Spinal cord (tissue), 10 donors: ENCODE results near the gene TUBB4B. TPM values are rescaled to one million over a fixed set of nuclear protein-coding genes. Genes with fewer than 3 reads are reported as not detected.

Experiments used
- DNase-seq, 6 donors: peaks; one replicate each; pipeline versions ENCODE4 v3.0.0 to v3.0.0-alpha.2; 2013 to 2015; ENCODE audit warnings: low spot score in 6 of 6, low read depth in 4 of 6
- H3K27ac ChIP-seq: one replicate; pipeline ENCODE4 v1.5.1; 2013; ENCODE audit warnings: low read depth, low read length, control low read depth
- H3K27me3 ChIP-seq: one replicate; pipeline ENCODE4 v1.6.1; 2013; ENCODE audit warnings: low read length; ENCODE audit not compliant: control insufficient read depth, insufficient read depth
- H3K36me3 ChIP-seq: one replicate; pipeline ENCODE4 v1.6.1; 2013; ENCODE audit warnings: low read length; ENCODE audit not compliant: control insufficient read depth, insufficient read depth
- H3K4me1 ChIP-seq: one replicate; pipeline ENCODE4 v1.6.1; 2013; ENCODE audit warnings: low read length; ENCODE audit not compliant: control insufficient read depth, insufficient read depth
- H3K4me3 ChIP-seq: one replicate; pipeline ENCODE4 v1.5.1; 2013; ENCODE audit warnings: low read depth, low read length, control low read depth
- H3K9me3 ChIP-seq: one replicate; pipeline ENCODE4 v1.6.1; 2013; ENCODE audit warnings: low read length; ENCODE audit not compliant: control insufficient read depth, insufficient read depth
- WGBS: methylation state at CpG from one replicate; pipeline ENCODE4 v1.1.5; 2013; ENCODE audit warnings: missing lambda C conversion rate; ENCODE audit not compliant: insufficient coverage; 5-methylcytosine and 5-hydroxymethylcytosine counted together
- polyA plus RNA-seq, 2 donors: library from polyadenylated mRNA; unstranded; fragments of 120-200 nt; gene quantifications; one replicate each; pipeline ENCODE4 v1.2.1, GENCODE V29; 2013; ENCODE audit not compliant: insufficient read length in 2 of 2
- total RNA-seq, 2 donors: library from RNA; depleted of rRNA in 1 of 2; stranded (reverse); fragments of 120-200 nt in 1 of 2; fragments of >200 nt in 1 of 2; gene quantifications; one replicate each; pipeline versions ENCODE4 v1.2.3 to v1.2.4, GENCODE V29; 2013 to 2014
- donor health status: healthy.

Gene TUBB4B
- total and polyA plus RNA-seq, 4 donors, result 152 to 441 (median 342) TPM

DNA sequence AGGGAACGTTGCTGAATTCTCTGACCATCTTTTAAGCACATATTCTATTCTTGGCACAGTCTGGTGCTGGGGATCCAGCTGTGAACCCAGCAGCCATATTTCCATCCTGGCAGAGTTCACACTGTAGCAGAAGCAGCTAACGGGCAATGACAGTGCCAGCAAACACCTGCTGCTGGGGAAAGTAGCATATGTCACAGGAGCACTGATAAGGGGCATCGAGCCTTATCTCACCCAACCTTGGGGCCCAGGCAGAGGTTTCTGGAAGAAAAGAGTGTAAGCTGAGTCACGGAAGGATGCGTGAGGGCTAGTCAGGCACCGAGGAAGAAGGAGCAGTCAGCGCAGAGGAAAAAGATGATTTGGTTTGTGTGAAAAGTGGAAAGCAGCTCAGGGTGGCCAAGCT is 34.5 kb upstream of the TUBB4B start:
- DNase-seq, result no peak
- Histone ChIP-seq H3K4me1 (peaks cover 32% of the 10 kb centered on the region), H3K9me3 (no peaks in the 10 kb centered on the region), H3K4me3 (no peak overlapping the region), H3K27ac (no peak overlapping the region), H3K27me3 (no peaks in the 10 kb centered on the region), H3K36me3 (peaks cover 39% of the 10 kb centered on the region)
- 92% methylated on average over 6 of the region's 7 CpGs for WGBS

DNA sequence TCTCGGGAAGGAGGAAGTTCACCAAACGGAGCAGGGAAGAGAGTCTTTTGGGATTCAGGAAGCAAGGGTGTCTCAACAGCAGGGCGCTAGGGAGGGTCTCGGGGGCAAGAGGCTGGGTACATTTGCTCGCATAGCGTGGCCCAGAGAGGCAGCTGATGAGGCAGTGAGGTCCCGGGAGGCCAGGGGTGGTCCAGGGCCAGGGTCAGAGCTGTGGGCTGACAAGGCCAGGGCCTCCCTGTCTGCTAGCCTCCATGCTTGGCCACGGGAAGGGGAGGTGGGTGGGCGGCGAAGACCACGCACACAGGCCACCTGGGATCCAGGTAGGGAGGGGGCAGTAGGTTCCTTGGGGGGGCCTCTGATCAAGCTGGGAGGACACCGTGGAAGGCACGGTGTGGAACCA is 29.6 kb upstream of the TUBB4B start:
- no peak overlapping the region for H3K4me3 ChIP-seq
- no peak overlapping the region for H3K27ac ChIP-seq
- H3K27me3 ChIP-seq, result no peaks in the 10 kb centered on the region
- H3K36me3 ChIP-seq, result peaks cover 83% of the 10 kb centered on the region
- peaks cover 4% of the 10 kb centered on the region for H3K4me1 ChIP-seq
- 92% methylated on average over 13 of the region's 13 CpGs for WGBS
- no peaks in the 10 kb centered on the region for H3K9me3 ChIP-seq
- no peak for DNase-seq

DNA sequence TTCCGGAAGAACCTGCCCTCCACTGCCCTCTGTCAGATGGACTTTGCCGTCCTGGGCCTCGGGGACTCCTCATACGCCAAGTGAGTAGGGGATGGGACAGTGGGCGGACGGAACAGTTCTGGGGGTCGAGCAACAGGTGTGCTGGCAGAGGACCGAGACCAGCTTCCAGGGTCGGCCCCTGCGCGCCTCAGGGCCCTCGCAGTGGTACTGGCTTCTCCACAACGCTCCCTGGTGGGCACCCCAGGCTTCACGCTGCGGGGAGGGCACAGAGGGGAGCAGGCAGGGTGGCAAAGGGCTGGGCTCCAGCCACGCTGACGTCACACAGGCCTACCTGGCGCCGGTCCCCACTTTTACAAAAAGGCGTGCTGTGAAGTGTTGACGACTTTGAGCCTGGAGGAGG is 28.6 kb upstream of the TUBB4B start:
- no peaks in the 10 kb centered on the region for H3K4me1 ChIP-seq
- no peaks in the 10 kb centered on the region for H3K9me3 ChIP-seq
- 88% methylated on average over 20 of the region's 21 CpGs for WGBS
- H3K36me3 ChIP-seq, result peaks cover 93% of the 10 kb centered on the region
- H3K27me3 ChIP-seq, result no peaks in the 10 kb centered on the region
- DNase-seq, result no peak
- no peak overlapping the region for H3K27ac ChIP-seq
- H3K4me3 ChIP-seq, result no peak overlapping the region

DNA sequence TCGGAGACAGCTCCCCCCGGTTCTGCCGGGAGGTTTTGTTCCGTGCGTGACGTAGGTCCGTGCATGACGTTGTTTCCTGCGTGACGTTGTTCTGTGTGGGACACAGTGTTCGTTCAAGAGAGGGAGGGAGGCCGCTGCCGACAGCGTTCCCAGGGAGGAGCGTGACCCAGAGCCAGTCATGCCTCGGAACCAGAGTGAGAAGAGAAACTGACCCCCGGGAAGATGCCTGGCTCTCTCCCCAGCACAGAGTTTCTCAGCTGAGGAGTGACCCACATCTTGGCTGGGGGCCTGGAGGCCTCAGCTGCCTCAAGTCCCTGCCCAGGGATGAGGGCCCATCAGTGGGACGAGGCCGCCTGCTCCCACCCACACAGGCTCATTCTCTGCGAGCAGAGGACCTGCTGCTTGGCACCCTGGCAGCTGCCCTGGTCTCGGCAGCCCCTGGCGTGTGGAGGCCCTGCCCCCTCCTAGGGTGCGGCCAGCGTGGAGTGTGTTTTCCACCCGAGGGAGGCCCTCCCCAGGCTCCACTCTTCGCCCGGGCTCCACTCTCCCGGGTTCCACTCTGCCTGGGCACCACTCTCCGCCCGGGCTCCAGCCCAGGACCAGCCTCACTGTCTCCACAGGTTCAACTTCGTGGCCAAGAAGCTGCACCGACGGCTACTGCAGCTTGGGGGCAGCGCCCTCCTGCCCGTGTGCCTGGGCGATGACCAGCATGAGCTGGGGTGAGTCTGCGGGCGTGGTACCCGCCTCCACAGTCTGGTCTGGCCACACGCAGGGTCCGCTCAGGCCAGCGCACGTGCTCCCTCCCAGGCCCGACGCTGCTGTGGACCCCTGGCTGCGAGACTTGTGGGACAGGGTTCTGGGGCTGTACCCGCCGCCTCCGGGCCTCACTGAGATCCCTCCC is 27.7 kb upstream of the TUBB4B start:
- Histone ChIP-seq H3K27ac (no peak overlapping the region), H3K36me3 (peaks cover 95% of the 10 kb centered on the region), H3K4me1 (no peaks in the 10 kb centered on the region), H3K9me3 (no peaks in the 10 kb centered on the region), H3K27me3 (no peaks in the 10 kb centered on the region), H3K4me3 (no peak overlapping the region)
- 90% methylated on average over 49 of the region's 49 CpGs for WGBS
- no peak for DNase-seq

DNA sequence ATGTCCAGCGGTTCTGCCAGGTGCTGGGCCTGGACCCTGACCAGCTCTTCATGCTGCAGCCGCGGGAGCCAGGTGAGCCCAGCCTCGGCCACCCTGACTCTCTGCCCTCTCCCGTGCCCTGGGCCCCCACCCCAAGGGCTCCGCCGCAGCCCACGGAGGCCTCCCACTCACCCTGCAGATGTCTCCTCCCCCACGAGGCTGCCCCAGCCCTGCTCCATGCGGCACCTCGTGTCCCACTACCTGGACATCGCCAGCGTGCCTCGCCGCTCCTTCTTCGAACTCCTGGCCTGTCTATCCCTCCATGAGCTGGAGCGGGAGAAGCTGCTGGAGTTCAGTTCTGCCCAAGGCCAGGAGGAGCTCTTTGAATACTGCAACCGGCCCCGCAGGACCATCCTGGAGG is 26.5 kb upstream of the TUBB4B start:
- H3K27ac ChIP-seq, result no peak overlapping the region
- H3K9me3 ChIP-seq, result no peaks in the 10 kb centered on the region
- H3K36me3 ChIP-seq, result peaks cover 97% of the 10 kb centered on the region
- H3K4me3 ChIP-seq, result no peak overlapping the region
- peaks cover under 1% of the 10 kb centered on the region for H3K4me1 ChIP-seq
- H3K27me3 ChIP-seq, result no peaks in the 10 kb centered on the region
- no peak for DNase-seq
- WGBS, result 94% methylated on average over 19 of the region's 19 CpGs

DNA sequence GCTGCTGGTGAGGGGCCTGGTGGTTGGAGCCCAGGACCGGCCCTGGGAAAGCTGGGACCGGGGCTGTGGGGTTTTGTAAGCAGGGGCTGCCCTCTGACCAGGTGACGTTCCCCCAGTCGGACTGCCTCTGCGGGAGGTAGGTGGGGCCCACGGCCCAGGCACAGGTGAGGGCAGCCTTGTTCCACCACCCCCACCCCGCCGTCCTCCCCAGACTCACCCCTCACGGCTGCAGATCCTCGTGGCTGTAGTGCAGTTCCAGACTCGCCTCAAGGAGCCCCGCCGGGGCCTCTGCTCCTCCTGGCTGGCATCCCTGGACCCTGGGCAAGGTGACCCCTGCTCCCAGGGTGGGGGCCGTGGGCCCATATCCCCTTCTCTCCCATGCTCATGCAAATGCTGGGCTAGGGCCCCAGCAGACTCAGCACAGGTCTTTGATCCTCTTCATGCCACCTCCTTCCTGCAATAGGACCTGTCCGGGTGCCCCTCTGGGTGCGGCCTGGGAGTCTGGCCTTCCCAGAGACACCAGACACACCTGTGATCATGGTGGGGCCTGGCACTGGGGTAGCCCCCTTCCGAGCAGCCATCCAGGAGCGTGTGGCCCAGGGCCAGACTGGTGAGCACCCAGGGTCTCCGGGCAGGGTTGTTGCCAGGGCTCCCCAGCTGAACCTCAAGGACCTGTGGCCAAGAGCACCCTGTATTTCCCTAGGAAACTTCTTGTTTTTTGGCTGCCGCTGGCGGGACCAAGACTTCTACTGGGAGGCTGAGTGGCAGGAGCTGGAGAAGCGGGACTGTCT is 25.7 kb upstream of the TUBB4B start:
- 98% methylated on average over 21 of the region's 22 CpGs for WGBS
- H3K9me3 ChIP-seq, result no peaks in the 10 kb centered on the region
- H3K27ac ChIP-seq, result no peak overlapping the region
- H3K36me3 ChIP-seq, result peaks cover 98% of the 10 kb centered on the region
- DNase-seq, result no peak
- H3K4me3 ChIP-seq, result no peak overlapping the region
- peaks cover 5% of the 10 kb centered on the region for H3K4me1 ChIP-seq
- no peaks in the 10 kb centered on the region for H3K27me3 ChIP-seq

DNA sequence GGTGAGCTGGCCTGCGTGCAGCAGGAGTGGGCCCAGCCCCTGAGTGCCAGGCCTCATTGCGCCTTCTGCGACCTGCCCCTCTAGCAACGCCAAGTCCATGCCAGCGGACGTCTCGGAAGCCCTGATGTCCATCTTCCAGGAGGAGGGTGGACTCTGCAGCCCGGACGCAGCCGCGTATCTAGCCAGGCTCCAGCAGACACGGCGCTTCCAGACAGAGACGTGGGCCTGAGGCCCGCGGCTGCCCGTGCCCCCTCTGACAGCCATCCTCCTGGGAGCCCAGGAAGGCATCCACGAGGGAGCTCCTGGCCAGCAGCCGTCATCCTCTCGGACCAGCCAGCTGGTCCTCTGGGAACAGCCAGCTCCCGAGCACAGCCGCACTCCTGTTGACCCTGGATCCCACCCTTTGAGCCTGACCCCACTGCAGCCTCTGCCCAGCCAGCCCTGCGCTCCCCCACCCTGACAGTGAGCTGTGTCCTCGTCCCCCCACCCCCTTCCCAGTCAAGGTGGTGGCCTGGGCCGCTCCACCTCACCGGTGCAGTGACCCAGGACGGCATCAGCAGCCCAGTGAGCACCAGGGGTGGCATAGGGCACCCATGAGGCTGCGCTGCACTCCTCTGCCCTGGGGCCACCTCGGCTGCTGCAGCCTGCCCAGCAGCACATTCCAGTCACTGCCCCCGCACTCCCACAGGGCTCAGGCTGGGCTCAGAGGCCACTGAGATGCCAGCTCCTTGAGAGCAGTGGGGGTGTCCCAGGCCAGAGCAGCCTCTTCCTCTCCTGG is 24.7 kb upstream of the TUBB4B start:
- no peak for DNase-seq
- peaks cover 96% of the 10 kb centered on the region for H3K36me3 ChIP-seq

DNA sequence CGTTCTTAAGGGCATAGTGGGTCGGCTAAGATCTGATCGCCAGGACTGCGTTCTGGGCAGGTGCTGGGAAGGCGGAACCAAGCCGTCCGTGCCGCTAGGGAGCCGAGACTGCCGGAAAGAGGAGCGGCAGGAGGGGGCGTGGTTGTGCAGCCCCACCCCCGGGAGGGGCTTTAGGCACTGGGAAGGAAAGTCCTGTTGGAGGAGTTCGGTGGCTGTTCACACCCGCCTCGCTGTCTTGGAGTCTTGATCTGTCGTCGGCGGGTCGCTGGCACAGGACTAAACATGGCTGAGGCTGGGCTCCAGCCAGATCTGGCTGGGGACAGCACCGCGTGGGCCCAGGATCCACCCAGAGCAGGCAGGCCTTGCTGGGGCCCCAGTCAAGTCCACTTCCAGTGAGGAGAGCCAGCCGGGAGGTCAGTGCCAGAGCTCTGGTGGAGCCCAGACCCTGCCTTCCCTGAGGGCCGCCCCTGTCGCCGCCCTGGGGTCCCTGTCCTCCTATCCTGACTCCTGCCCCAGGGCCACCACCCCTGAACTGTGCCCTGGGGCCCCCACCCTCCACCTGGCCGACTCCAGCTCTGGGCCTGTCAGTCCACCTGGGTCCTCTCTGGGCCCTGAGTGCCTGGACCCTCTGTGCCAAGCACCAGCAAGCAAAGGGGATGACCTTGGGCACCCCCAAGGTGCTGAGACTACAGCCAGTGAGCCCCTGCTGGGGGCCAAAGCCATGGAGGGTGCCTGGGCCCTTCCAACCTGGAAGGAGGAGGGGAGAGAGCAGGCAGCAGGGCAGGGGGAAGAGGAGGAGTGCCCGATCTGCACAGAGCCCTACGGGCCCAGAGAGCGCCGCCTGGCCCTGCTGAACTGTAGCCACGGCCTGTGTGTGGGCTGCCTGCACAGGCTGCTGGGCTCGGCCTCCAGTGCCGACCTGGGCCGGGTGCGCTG is 23.5 kb upstream of the TUBB4B start:
- 76% methylated on average over 36 of the region's 36 CpGs for WGBS
- Histone ChIP-seq H3K9me3 (no peaks in the 10 kb centered on the region), H3K4me3 (no peak overlapping the region), H3K27ac (no peak overlapping the region), H3K36me3 (peaks cover 84% of the 10 kb centered on the region), H3K4me1 (peaks cover 19% of the 10 kb centered on the region), H3K27me3 (no peaks in the 10 kb centered on the region)
- no peak for DNase-seq

More for the DNA sequence above, 24.7 kb upstream of the TUBB4B start:
- Histone ChIP-seq H3K4me3 (no peak overlapping the region), H3K9me3 (no peaks in the 10 kb centered on the region), H3K27ac (no peak overlapping the region), H3K27me3 (no peaks in the 10 kb centered on the region), H3K4me1 (peaks cover 12% of the 10 kb centered on the region)
- 92% methylated on average over 30 of the region's 30 CpGs for WGBS
